ENCODE measurements around the gene INPP4B.
A peak's percentile ranks its signal among the peaks of the same experiment; 100 is the strongest.
"Not testable (repeated sequence)": the region's sequence is repeated elsewhere in the genome, so short reads cannot be mapped to it uniquely, and the experiment has no call there.

The INPP4B gene

GRCh38 chr4:142824368-142824767 is 21.7 kb downstream of the INPP4B start:
- DNase-seq = no peak

- DNase-seq = no peak
Measured at GRCh38 chr4:142823796-142824195, 22.3 kb downstream of the INPP4B start.

GRCh38 chr4:142818476-142818875 is 27.6 kb downstream of the INPP4B start:
- DNase-seq = no peak

DNA sequence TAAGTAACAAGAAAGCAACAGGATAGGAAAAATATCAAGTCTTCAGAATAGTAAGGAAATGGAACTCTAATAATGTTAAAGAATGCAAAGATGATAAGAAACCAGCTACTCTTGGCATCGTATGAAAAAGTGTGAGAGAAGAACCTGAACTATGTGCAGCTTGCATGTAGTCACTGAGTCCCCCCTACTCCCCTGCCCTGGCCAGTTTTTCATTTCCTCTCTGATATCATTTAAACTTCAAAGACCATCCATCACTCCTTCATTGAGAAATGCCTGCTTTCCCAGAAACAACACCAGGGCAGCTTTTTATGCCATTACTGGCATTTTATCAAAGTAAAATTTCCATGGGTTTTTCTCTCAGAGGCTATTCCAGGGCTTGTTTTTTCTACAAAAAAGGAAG is 28.1 kb downstream of the INPP4B start:
- DNase-seq = no peak

GRCh38 chr4:142817442-142817841 is 28.7 kb downstream of the INPP4B start:
- peak in 1 of 2 experiments; percentile 10 for DNase-seq

DNA sequence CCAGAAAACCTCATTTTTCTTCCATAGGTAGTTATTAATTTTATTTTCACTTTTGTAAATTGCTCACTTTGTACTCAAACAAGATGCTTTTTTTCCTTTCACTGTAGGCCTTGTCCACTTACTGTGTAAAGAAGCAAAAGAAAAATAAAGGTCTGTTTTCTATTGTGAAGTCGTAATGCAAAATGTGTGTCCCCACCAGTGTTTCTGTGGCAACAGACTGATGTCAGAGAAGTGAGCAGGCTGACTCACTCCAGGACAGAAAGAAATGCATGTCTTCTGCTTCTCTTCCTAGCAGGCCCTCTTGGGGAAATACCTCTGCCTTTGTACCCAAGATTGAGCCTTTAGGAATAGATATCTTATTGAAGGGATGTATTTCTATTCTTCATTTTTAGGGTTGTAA is 30.3 kb downstream of the INPP4B start:
- no peak for DNase-seq

DNA sequence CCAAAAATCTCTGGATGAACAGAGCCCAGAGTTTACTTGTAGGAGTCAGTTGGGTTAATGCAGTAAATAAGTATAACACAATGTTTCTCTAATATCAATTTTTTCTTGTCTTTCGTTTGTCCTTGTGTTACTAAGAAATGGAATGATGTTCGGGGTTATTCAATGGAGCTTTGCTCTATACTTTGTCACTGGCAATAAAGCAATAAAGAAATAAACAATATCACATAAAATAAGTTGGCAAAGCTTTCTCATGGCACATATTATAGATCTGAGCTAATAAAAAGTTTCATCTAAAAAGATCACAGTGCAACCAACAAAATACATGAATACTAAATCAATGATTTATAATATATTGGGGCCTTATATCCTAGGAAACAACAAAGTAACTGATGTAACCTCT is 32.7 kb downstream of the INPP4B start:
- no peak for DNase-seq

DNA sequence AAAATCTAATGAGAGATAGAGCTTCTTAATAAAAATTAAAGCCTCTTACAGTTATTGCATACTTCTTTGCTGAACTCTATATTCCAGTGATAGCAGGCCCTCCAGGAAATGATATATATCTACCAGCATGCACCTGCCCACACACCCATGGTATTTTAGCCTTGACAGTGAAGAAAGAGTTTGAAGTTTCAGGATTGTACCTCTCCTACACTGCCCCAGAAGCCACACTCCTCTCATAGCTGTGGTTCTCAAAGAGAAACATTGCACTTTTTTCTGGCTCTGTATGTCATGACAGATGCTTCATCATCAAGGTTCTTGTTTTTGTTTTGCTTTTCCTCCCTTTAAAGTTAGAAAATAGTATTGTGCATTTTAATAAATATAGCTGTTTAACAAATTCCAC is 34.0 kb downstream of the INPP4B start:
- DNase-seq = peak in 1 of 2 experiments; percentile 4

DNA sequence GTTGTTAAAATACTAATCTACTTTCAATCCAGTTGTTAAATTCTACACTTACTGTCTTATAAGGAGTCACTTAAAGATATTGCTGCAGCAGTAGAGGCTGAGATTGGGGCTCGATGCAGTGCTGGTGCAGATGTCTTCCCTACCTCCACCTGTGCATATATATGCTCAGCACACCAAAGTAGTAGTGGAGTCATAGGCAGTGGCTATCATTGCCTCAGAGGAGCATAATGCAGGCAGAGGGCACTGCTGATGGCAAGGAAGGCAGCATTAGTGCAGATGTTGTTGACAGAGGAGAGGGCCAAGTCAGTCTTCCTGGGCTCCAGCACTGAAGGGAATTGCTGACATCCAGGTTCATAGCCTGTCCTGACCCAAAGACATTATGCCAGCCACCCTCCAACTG is 35.1 kb downstream of the INPP4B start:
- peak in 1 of 2 experiments; percentile 9 for DNase-seq

DNA sequence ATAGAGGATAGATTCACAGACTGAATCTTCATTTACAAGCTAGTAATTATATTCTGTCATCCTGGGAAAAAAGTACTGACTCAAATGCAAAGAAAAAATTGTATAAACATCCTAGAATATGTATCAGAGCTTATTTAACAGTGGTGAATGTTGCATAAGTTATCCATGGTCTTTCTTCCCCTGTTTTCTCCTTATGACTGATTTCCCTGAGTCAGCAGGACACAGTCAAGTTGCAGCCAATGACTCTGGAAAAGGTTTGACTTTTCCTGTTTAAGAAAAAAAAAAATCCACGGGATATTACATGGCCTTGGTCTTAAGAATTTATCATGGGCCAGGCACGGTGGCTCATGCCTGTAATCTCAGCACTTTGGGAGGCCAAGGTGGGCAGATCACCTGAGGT is 36.5 kb downstream of the INPP4B start:
- no peak for DNase-seq

- not testable (repeated sequence) for DNase-seq
Measured at GRCh38 chr4:142803879-142804278, 42.2 kb downstream of the INPP4B start.

- DNase-seq = no peak
Measured at GRCh38 chr4:142801966-142802365, 44.1 kb downstream of the INPP4B start.

GRCh38 chr4:142781114-142781513 is 65.0 kb downstream of the INPP4B start:
- DNase-seq = peak in 1 of 2 experiments; percentile 17

GRCh38 chr4:142778900-142779299 is 67.2 kb downstream of the INPP4B start:
- no peak for DNase-seq

GRCh38 chr4:142778430-142778829 is 67.7 kb downstream of the INPP4B start:
- DNase-seq = peak in 1 of 2 experiments; percentile 32

- DNase-seq = no peak
Measured at GRCh38 chr4:142777045-142777743, 68.9 kb downstream of the INPP4B start.

GRCh38 chr4:142776026-142776425 is 70.1 kb downstream of the INPP4B start:
- DNase-seq = no peak

GRCh38 chr4:142773505-142773904 is 72.6 kb downstream of the INPP4B start:
- peak in 1 of 2 experiments; percentile 38 for DNase-seq

- no peak for DNase-seq
Measured at GRCh38 chr4:142762280-142762679, 83.8 kb downstream of the INPP4B start.

DNA sequence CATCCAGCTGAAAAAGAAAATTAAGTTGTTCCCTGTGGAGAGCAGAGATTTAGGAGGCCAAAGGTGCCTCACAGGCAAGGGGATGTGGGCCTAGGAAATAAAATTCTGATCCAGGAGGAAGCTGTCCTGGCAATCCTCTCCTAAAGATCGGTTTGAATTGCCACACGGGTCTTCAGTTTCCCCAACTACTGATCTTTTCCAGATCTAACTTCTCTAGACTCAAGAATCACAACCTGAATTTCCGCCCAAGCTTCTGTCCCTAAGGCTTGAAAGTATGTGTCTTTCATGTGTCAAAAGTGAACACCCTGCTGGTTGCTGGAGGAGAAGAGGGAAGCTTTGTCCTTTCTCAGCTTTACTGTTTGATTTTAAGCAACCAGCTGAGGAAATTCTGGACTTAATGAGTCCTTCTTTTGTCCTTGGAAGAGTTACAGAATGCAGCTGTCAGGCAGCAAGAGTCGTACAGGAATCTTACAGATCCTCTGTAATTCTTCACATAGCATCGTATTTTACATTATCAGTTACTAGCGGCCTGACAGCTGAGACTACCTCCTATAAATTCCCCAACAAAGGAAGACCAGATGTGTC is 93.8 kb downstream of the INPP4B start:
- no peak for DNase-seq

GRCh38 chr4:142743121-142743825 is 102.8 kb downstream of the INPP4B start:
- DNase-seq = no peak

DNA sequence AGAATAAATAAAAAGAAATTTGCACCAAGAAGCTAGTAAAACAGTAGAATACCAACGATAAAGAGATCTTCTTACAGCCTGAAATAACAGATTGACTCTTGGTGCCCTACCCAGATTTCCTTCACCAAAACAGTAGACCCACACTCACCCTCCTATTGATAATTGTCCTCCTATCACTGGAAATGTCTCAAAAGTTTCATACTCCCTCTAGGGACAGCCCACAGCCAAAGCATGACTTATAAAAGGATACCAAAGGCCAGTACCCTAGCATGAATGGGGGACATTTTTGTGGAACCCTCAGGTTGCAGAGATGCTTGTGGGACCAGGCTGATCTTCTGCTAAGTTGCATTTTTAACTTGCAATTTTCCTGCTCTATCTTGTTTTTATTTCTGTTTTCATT is 104.1 kb downstream of the INPP4B start:
- no peak for DNase-seq

GRCh38 chr4:142728233-142728632 is 117.9 kb downstream of the INPP4B start:
- DNase-seq = no peak

DNA sequence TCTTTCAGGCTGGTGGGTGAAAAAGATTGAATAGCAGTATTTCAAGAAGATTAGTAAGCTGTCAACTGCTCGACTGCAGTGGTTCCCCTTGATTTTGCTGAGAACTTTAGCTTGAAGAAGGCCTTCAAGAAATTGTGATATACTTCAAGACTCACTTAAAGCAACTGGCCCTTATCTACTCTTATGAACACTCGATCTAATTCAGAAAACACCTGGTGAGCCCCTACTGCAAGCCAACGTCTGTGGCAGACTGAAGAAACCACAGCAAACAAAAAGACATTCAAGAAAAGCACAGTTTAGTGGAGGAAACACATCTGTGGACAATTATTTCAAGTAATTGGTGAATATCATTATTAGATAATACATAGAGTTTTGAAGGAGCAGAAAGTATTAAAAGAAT is 119.0 kb downstream of the INPP4B start:
- DNase-seq = no peak

Measured in NCI-H446 (cell line).